B cell (primary cell): ENCODE measurements around the gene HAGHL. TPM values are rescaled to one million over a fixed set of nuclear protein-coding genes. Genes with fewer than 3 reads are reported as not detected.

Experiments
- ATAC-seq: fragments of 200-7000 bp; cut with Tn5 transposase; one replicate; pipeline ENCODE4 v1.10.0; 2021; ENCODE audit warnings: low read depth, mild to moderate bottlenecking, moderate number of reproducible peaks, moderate library complexity
- CTCF ChIA-PET: fragments of 350-600 bp; sonication (Branson Sonifier 250); formaldehyde crosslinking; loops from one replicate; lab custom pipeline; 2021; ENCODE audit warnings: antibody characterized with exemption, inconsistent platforms; lab: Charles Lee
- POLR2A ChIA-PET: fragments of 350-600 bp; sonication (Branson Sonifier 250); formaldehyde crosslinking; loops from one replicate; lab custom pipeline; 2021; ENCODE audit warnings: antibody characterized with exemption; lab: Charles Lee
- DNase-seq: peaks from one replicate; pipeline ENCODE4 v3.0.0; 2013
- H2AFZ ChIP-seq: 2 replicates; pipeline ENCODE4 v1.6.1; 2012; ENCODE audit warnings: mild to moderate bottlenecking, low read depth, low read length; ENCODE audit not compliant: insufficient read depth, poor library complexity, severe bottlenecking
- H3K27ac ChIP-seq, 2 donors: 1 replicate in 1 of 2; 2 replicates in 1 of 2; pipeline ENCODE4 v1.5.1; 2012 to 2013; ENCODE audit warnings: low read length in 2 of 2, mild to moderate bottlenecking in 2 of 2, moderate library complexity in 1 of 2
- H3K27me3 ChIP-seq, 4 experiments: fragments of 200-600 bp in 1 of 4; sonication (generic) in 1 of 4; replicated peaks in 1 of 4; 1 replicate in 2 of 4; 2 replicates in 2 of 4; pipeline versions ENCODE4 v1.6.1 to v1.7.0; 2013 to 2016; ENCODE audit warnings: low read length in 3 of 4, mild to moderate bottlenecking in 2 of 4, mixed read lengths in 1 of 4, moderate library complexity in 1 of 4; ENCODE audit not compliant: insufficient read depth in 4 of 4, control insufficient read depth in 3 of 4; ENCODE audit errors: control extremely low read depth in 1 of 4
- H3K36me3 ChIP-seq, 2 experiments: replicated peaks in 1 of 2; 1 replicate in 1 of 2; 2 replicates in 1 of 2; pipeline versions ENCODE4 v1.6.1 to v1.7.1; 2013; ENCODE audit warnings: low read length in 1 of 2; ENCODE audit not compliant: insufficient read depth in 2 of 2, control insufficient read depth in 1 of 2; ENCODE audit errors: control extremely low read depth in 1 of 2, extremely low read depth in 1 of 2
- H3K4me1 ChIP-seq, 2 donors: fragments of 200-600 bp in 1 of 2; sonication (generic) in 1 of 2; 1 replicate in 1 of 2; 2 replicates in 1 of 2; pipeline versions ENCODE4 v1.5.1 to v1.6.1; 2013 to 2017; ENCODE audit warnings: low read length in 2 of 2; ENCODE audit not compliant: control insufficient read depth in 2 of 2, insufficient read depth in 2 of 2
- H3K4me2 ChIP-seq: replicated peaks from 2 replicates; pipeline ENCODE3; 2012; ENCODE audit warnings: mild to moderate bottlenecking, low read depth, low read length; ENCODE audit not compliant: poor library complexity, severe bottlenecking
- H3K4me3 ChIP-seq, 5 experiments: fragments of 200-600 bp in 1 of 5; sonication (generic) in 1 of 5; 1 replicate in 3 of 5; 2 replicates in 2 of 5; pipeline versions ENCODE4 v1.5.1 to v1.7.0; 2011 to 2016; ENCODE audit warnings: low read length in 4 of 5, mild to moderate bottlenecking in 4 of 5, low read depth in 2 of 5, control low read depth in 1 of 5, moderate library complexity in 1 of 5; ENCODE audit not compliant: insufficient read depth in 1 of 5; ENCODE audit errors: control extremely low read depth in 1 of 5, extremely low read depth in 1 of 5
- H3K79me2 ChIP-seq: fragments of 200-600 bp; sonication (generic); one replicate; pipeline ENCODE4 v1.6.0; 2016; ENCODE audit warnings: low read length; ENCODE audit not compliant: control insufficient read depth, insufficient read depth
- H3K9ac ChIP-seq: fragments of 200-600 bp; sonication (generic); 2 replicates; pipeline ENCODE4 v1.6.1; 2017; ENCODE audit warnings: mild to moderate bottlenecking, low read length, moderate library complexity
- H3K9me3 ChIP-seq, 3 donors: one replicate each; pipeline versions ENCODE4 v1.6.1 to v1.7.1; 2013; ENCODE audit warnings: low read length in 2 of 3; ENCODE audit not compliant: control insufficient read depth in 2 of 3, insufficient read depth in 1 of 3; ENCODE audit errors: control extremely low read depth in 1 of 3
- H4K20me1 ChIP-seq: 2 replicates; pipeline ENCODE4 v1.6.0; 2012; ENCODE audit warnings: mild to moderate bottlenecking, low read length; ENCODE audit not compliant: insufficient read depth, control insufficient read depth, poor library complexity, severe bottlenecking
- H3K27ac Mint-ChIP-seq: one replicate; pipeline ENCODE4 v1.8.0; 2021; ENCODE audit warnings: mixed read lengths
- H3K27me3 Mint-ChIP-seq: one replicate; pipeline ENCODE4 v1.8.0; 2021; ENCODE audit warnings: mixed read lengths
- H3K4me1 Mint-ChIP-seq: one replicate; pipeline ENCODE4 v1.8.0; 2021; ENCODE audit warnings: mixed read lengths
- H3K4me3 Mint-ChIP-seq: one replicate; pipeline ENCODE4 v1.8.0; 2021; ENCODE audit warnings: mixed read lengths
- H3K9me3 Mint-ChIP-seq: one replicate; pipeline ENCODE4 v1.8.0; 2022; ENCODE audit warnings: mixed read lengths; ENCODE audit not compliant: insufficient read depth
- CTCF ChIP-seq: fragments of 200-600 bp; IDR thresholded peaks from one replicate; pipeline ENCODE4 v1.8.0; 2022; ENCODE audit warnings: antibody characterized with exemption, mild to moderate bottlenecking
- EZH2 ChIP-seq: IDR thresholded peaks from 2 replicates; pipeline ENCODE4 v1.6.1; 2012; ENCODE audit warnings: borderline replicate concordance, low read depth, mild to moderate bottlenecking, moderate library complexity, low read length; ENCODE audit not compliant: insufficient read depth, poor library complexity, severe bottlenecking
- WGBS: methylation state at CpG from one replicate; pipeline ENCODE4 v1.1.5; 2013; ENCODE audit warnings: missing lambda C conversion rate; ENCODE audit not compliant: insufficient coverage; 5-methylcytosine and 5-hydroxymethylcytosine counted together
- intact Hi-C: fragments of 100-400 bp; cut with micrococcal nuclease; formaldehyde crosslinking; loops from one replicate; pipeline ENCODE4 v1.10.0; 2022
- polyA plus RNA-seq: library from polyadenylated mRNA; depleted of rRNA; stranded (reverse); fragments of >200 nt; gene quantifications from 2 replicates; pipeline ENCODE4 v1.2.3, GENCODE V29; 2012
- total RNA-seq, 2 donors: library from RNA; stranded (reverse); fragments of 120-200 nt in 1 of 2; gene quantifications; 1 replicate in 1 of 2; 2 replicates in 1 of 2; pipeline versions ENCODE4 v1.2.3 to v1.2.4, GENCODE V29; 2013 to 2022

The HAGHL gene
- total and polyA plus RNA-seq, 2 donors (not counting 1 experiment from before 2014, with no cell fraction given): 32.3 to 87.1 TPM

- no peak overlapping the region for H2AFZ ChIP-seq
- no peaks in the 10 kb centered on the region for H3K79me2 ChIP-seq
- Mint-ChIP-seq H3K27me3 (peaks cover 3% of the 10 kb centered on the region), H3K27ac (no peak overlapping the region), H3K9me3 (no peaks in the 10 kb centered on the region), H3K4me3 (no peak overlapping the region), H3K4me1 (no peaks in the 10 kb centered on the region)
- no peaks in the 10 kb centered on the region for H4K20me1 ChIP-seq
- no peaks in the 10 kb centered on the region for H3K36me3 ChIP-seq
- H3K9ac ChIP-seq: no peak overlapping the region
- H3K4me1 ChIP-seq: no peaks in the 10 kb centered on the region
- no peak overlapping the region for H3K27ac ChIP-seq
- intact Hi-C loops: no loop called here
- no peak overlapping the region for H3K4me2 ChIP-seq
- no peak for DNase-seq
- H3K9me3 ChIP-seq: no peaks in the 10 kb centered on the region
- ChIA-PET CTCF (interaction anchor here (0.5 kb wide), 1 partner anchor 14 kb away, joined by 3 read pairs; no protein-coding TSS in a partner anchor), POLR2A (no interaction called here)
- WGBS: 92% methylated on average over 17 of the region's 21 CpGs
- no peak for ATAC-seq
- H3K4me3 ChIP-seq: no peak overlapping the region
- no peaks in the 10 kb centered on the region for H3K27me3 ChIP-seq
- TF ChIP-seq CTCF: no peak
- no peak for TF ChIP-seq EZH2
Measured at GRCh38 chr16:763369-764183, 36.7 kb downstream of the HAGHL start.

GRCh38 chr16:764184-764750 lies 37.4 kb downstream of the HAGHL start:
- H3K27ac ChIP-seq: no peak overlapping the region
- DNase-seq: no peak
- no peak overlapping the region for H3K4me3 Mint-ChIP-seq
- peaks cover 0 to under 1% of the 10 kb centered on the region in 2 donors for H3K4me1 ChIP-seq
- POLR2A ChIA-PET: no interaction called here
- 79% methylated on average over 17 of the region's 20 CpGs for WGBS
- peaks cover 3% of the 10 kb centered on the region for H3K27me3 Mint-ChIP-seq
- CTCF ChIA-PET: no interaction called here
- no peak for ATAC-seq
- no peaks in the 10 kb centered on the region for H3K36me3 ChIP-seq
- H3K9me3 Mint-ChIP-seq: no peaks in the 10 kb centered on the region
- no peaks in the 10 kb centered on the region for H3K9me3 ChIP-seq
- intact Hi-C loops: no loop called here
- H3K4me1 Mint-ChIP-seq: no peaks in the 10 kb centered on the region
- no peak overlapping the region for H3K27ac Mint-ChIP-seq
- H3K4me3 ChIP-seq: no peak overlapping the region
- H3K4me2 ChIP-seq: no peak overlapping the region
- H3K9ac ChIP-seq: no peak overlapping the region
- no peaks in the 10 kb centered on the region for H4K20me1 ChIP-seq
- peaks cover 0 to under 1% (median 0%) of the 10 kb centered on the region in 4 experiments for H3K27me3 ChIP-seq
- no peak overlapping the region for H2AFZ ChIP-seq
- H3K79me2 ChIP-seq: no peaks in the 10 kb centered on the region
- TF ChIP-seq CTCF: no peak
- TF ChIP-seq EZH2: no peak
